NCI-H146 (cell line): ENCODE data around the gene PLXNC1.
"Not testable (repeated sequence)": the region's sequence is repeated elsewhere in the genome, so short reads cannot be mapped to it uniquely, and the experiment has no call there.

ENCODE experiments used
- DNase-seq: peaks from one replicate; lab custom pipeline; 2025; lab: John Stamatoyannopoulos, UW

Gene PLXNC1

GRCh38 chr12:94290353-94290752 lies 142.0 kb downstream of the PLXNC1 start:
- DNase-seq = no peak

- DNase-seq = no peak
These were observed 148.8 kb downstream of the PLXNC1 start for GRCh38 chr12:94297096-94297699.

- DNase-seq = no peak
These were observed 149.6 kb downstream of the PLXNC1 start for GRCh38 chr12:94297876-94298505.

GRCh38 chr12:94299846-94300245 lies 151.5 kb downstream of the PLXNC1 start:
- no peak for DNase-seq

GRCh38 chr12:94304012-94304411 lies 155.6 kb downstream of the PLXNC1 start:
- no peak for DNase-seq

GRCh38 chr12:94304566-94305061 lies 156.2 kb downstream of the PLXNC1 start:
- DNase-seq = no peak

GRCh38 chr12:94305130-94305957 lies 157.0 kb downstream of the PLXNC1 start:
- no peak for DNase-seq

- no peak for DNase-seq
These were observed 160.2 kb downstream of the PLXNC1 start for GRCh38 chr12:94308612-94309011.

GRCh38 chr12:94309373-94309772 lies 161.0 kb downstream of the PLXNC1 start:
- DNase-seq = no peak

GRCh38 chr12:94312378-94312777 lies 164.0 kb downstream of the PLXNC1 start:
- no peak for DNase-seq

- DNase-seq = not testable (repeated sequence)
These were observed 168.2 kb downstream of the PLXNC1 start for GRCh38 chr12:94316600-94316999.

- DNase-seq = no peak
These were observed 169.8 kb downstream of the PLXNC1 start for GRCh38 chr12:94318181-94318580.

GRCh38 chr12:94320109-94320508 lies 171.7 kb downstream of the PLXNC1 start:
- DNase-seq = no peak

- DNase-seq = no peak
These were observed 174.0 kb downstream of the PLXNC1 start for GRCh38 chr12:94322346-94322745.

- no peak for DNase-seq
These were observed 177.9 kb downstream of the PLXNC1 start for GRCh38 chr12:94326234-94326633.

GRCh38 chr12:94326727-94327126 lies 178.3 kb downstream of the PLXNC1 start:
- DNase-seq = no peak

GRCh38 chr12:94327809-94328208 lies 179.4 kb downstream of the PLXNC1 start:
- no peak for DNase-seq

GRCh38 chr12:94329366-94329765 lies 181.0 kb downstream of the PLXNC1 start:
- no peak for DNase-seq

GRCh38 chr12:94333396-94333795 lies 185.0 kb downstream of the PLXNC1 start:
- DNase-seq = no peak

- DNase-seq = no peak
These were observed 188.0 kb downstream of the PLXNC1 start for GRCh38 chr12:94336211-94336925.

GRCh38 chr12:94338006-94338794 lies 189.8 kb downstream of the PLXNC1 start:
- no peak for DNase-seq
